ENCODE measurements around the gene CEBPE.
A peak's percentile ranks its signal among the peaks of the same experiment; 100 is the strongest.

Gene CEBPE

DNA sequence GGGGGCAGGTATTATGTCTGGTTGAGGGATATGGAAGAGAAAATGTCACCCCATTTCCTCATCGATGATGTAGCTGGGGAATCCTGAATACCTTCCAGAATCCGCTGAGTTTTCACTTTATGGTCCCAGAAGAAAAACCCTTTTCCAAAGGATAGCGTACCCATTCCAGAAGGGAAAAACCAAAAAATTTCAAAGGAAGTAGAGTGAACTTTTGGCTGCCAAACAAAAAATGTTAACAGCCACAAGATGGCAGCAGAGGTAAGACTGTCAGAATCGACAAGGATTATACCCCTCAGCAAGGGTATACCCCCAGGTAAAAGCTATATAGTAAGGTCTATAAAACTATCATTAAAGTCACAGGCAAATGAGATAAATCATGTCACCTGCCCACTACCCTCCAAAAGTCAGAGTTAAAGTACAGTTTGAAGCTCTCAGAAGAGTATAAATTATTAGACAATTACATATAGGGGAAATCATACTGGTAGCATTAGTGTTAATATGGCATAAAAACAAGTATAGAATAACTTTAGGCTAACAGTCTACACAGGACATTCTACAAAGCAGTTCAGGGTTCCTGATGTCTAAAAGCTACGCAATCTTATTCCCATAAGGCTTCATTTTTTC, 42.2 kb downstream of the CEBPE start:
- DNase-seq (ENCODE audit: low read depth): no peak
- in situ Hi-C loops (cut with HindIII; ENCODE audit: low sequenced_read_pairs): no loop called here
- H3K4me3 ChIP-seq (ENCODE audit: low read depth, low read length): no peak overlapping the region
- TF ChIP-seq, protein P1, sequence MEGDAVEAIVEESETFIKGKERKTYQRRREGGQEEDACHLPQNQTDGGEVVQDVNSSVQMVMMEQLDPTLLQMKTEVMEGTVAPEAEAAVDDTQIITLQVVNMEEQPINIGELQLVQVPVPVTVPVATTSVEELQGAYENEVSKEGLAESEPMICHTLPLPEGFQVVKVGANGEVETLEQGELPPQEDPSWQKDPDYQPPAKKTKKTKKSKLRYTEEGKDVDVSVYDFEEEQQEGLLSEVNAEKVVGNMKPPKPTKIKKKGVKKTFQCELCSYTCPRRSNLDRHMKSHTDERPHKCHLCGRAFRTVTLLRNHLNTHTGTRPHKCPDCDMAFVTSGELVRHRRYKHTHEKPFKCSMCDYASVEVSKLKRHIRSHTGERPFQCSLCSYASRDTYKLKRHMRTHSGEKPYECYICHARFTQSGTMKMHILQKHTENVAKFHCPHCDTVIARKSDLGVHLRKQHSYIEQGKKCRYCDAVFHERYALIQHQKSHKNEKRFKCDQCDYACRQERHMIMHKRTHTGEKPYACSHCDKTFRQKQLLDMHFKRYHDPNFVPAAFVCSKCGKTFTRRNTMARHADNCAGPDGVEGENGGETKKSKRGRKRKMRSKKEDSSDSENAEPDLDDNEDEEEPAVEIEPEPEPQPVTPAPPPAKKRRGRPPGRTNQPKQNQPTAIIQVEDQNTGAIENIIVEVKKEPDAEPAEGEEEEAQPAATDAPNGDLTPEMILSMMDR (IDR thresholded peaks at IDR 0.05; ENCODE audit: low read depth, low read length, missing control alignments): peak; percentile 74

DNA sequence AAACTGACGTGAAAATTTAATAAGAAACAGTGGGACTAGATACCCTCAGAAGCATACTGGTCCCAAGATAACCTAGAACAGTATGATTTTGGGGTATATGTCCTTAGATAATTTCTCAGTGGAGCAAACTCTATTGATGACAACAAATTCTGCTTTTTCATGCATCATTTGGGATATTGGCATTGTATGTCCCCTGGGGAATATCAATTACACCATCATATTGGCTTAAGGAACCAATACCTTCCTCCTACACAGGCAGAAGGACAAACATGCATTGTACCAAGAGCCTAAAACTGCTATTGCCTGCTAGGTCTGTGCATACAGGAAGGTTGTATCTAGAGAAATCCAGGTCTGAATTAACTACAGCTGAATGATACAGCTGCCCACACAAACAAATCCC, 44.1 kb downstream of the CEBPE start:
- no peak overlapping the region for H3K4me3 ChIP-seq (ENCODE audit: low read depth, low read length)
- DNase-seq (ENCODE audit: low read depth): no peak
- TF ChIP-seq, protein P1 (IDR thresholded peaks at IDR 0.05; ENCODE audit: low read depth, low read length, missing control alignments): no peak
- in situ Hi-C loops (cut with HindIII; ENCODE audit: low sequenced_read_pairs): no loop called here

DNA sequence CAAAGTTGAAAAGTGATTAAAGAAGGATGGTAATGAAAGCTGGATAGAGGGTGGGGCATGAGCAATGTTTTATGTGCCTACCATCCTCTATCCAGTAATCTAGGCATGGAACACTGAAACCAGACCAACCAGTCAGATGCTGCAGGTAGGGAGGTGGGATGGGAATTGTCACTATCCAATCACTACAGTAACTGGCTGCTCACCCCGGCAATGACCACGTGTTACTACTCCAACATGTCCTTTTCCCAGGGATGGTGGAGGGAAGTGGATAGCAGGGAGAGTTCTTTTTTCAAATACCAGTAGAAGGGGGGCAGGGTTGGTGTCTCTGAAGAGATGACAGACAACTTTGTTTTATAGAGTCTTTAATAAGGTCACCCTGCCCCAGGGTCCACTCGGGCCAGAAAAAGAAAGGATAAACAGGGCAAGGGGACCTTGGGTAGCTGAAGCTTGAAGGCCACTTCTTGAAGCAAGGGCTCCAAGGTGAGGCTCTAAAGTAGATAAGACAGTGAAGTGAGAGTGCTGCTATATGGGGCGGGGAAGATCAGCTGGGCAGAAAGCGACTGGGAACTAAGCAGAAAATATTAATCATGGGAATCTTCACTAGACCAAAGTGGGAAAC, 47.0 kb downstream of the CEBPE start:
- TF ChIP-seq, protein P1 (IDR thresholded peaks at IDR 0.05; ENCODE audit: low read depth, low read length, missing control alignments): no peak
- peak overlapping the region; percentile 98 for H3K4me3 ChIP-seq (ENCODE audit: low read depth, low read length)
- no peak for DNase-seq (ENCODE audit: low read depth)
- in situ Hi-C loops (cut with HindIII; ENCODE audit: low sequenced_read_pairs): no loop called here

DNA sequence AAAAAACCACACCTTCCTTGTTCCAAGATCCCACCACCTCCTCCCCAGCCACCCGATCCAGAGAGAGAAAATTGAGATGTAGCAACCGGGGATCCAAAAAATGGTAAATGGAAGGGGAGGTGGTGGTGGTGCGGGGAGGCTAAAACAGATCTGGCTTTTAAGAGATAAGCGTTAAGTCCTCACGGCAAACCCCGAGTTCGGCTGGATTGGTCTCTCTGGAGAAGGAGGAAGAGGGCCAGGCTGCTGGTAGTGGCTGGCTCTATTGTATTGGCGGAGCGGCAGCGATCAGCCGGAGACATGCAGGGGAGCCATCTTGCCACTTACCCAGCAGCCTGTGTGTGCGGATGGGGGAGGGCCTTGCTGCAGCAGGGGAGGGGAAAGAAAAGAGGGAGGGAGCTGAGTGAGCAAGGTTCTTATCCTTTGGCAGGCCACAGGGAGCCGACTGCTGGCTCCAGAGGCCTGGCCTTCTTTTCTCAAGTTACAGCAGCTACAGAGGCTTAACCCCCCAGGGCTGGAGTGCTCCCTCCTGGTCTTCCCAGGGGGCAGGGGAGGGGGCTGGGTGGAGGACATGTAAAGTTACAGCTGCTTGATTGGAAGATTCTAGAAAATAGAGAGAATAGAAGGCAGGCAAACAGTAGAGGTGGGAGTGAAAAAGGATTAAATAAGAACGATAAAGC, 47.7 kb downstream of the CEBPE start:
- in situ Hi-C loops (cut with HindIII; ENCODE audit: low sequenced_read_pairs): no loop called here
- TF ChIP-seq, protein P1 (IDR thresholded peaks at IDR 0.05; ENCODE audit: low read depth, low read length, missing control alignments): no peak
- DNase-seq (ENCODE audit: low read depth): peak; percentile 87
- H3K4me3 ChIP-seq (ENCODE audit: low read depth, low read length): peak overlapping the region; percentile 98

DNA sequence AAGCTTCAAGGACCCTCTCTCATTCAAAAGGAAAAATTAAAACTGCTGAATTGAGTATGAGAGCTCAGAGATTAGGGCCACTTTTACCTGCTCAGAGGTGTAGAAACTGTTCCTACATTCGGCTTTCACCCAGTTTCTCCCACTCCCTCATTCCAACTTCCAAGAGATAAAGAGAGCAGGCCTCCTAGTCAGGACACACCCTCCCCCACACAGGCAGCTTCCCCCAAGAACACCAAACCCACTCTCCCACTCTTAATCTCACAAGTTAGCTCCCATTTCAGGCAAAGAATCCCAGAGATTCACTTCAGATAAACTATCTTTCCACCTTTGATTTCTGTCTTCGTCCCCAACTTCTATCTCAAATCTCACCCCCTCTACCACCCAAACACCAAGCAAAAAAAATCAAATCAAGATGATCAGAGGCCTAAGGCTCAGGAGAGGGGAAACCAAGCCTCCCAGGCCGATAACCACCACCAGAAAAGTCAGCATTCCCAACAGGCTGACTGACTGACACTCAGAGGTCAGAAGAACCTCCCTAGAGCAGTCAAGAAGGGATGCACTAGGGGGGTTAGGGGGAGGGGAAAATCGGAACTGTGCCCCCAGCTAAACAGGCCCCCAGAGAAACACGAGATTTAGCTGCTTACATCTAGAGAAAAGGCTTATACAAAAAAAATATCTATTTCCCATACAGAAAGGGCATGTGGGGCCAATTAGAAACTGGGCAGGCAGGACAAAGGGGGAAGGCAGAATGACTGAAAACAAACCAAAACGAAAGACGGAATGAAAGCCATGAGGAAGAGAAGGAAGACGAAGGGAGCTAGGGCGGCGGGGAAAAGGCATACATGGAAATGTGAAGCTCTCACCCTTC, 48.6 kb downstream of the CEBPE start:
- TF ChIP-seq, protein P1 (IDR thresholded peaks at IDR 0.05; ENCODE audit: low read depth, low read length, missing control alignments): no peak
- in situ Hi-C loops (cut with HindIII; ENCODE audit: low sequenced_read_pairs): no loop called here
- peak overlapping the region; percentile 98 for H3K4me3 ChIP-seq (ENCODE audit: low read depth, low read length)
- DNase-seq (ENCODE audit: low read depth): no peak

DNA sequence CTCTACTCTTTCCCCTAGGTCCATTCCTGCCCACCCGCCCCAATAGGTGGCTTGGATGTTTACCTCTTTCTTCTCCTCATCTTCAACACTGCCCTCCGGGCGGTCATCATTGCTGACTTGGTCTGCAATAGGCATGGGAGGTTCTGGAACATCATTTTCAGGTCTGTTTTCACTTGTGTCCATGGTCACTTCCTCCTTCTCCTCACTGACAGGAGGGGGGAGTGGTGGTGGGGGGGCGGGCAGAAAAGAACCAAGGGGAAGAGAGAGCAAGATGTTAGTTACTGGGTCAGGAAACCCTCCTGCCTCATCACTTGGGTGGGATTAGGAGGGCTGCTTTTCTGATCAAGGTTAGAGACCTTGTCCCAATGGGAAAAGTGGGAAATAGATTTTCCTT, 49.6 kb downstream of the CEBPE start:
- DNase-seq (ENCODE audit: low read depth): no peak
- in situ Hi-C loops (cut with HindIII; ENCODE audit: low sequenced_read_pairs): no loop called here

More for the DNA sequence above, 49.6 kb downstream of the CEBPE start:
- H3K4me3 ChIP-seq (ENCODE audit: low read depth, low read length): peak overlapping the region; percentile 98
- TF ChIP-seq, protein P1 (IDR thresholded peaks at IDR 0.05; ENCODE audit: low read depth, low read length, missing control alignments): no peak
